Rectal smooth muscle tissue (tissue), 1 donor: ENCODE measurements around the gene SPINK13.
"Not testable (repeated sequence)": the region's sequence is repeated elsewhere in the genome, so short reads cannot be mapped to it uniquely, and the experiment has no call there.

Source experiments
- H3K27ac ChIP-seq: one replicate; pipeline ENCODE4 v1.7.0; 2013; ENCODE audit warnings: low read depth, low read length, inconsistent platforms
- H3K27me3 ChIP-seq: one replicate; pipeline ENCODE4 v1.7.0; 2013; ENCODE audit warnings: low read length; ENCODE audit not compliant: control insufficient read depth, insufficient read depth
- H3K36me3 ChIP-seq: one replicate; pipeline ENCODE4 v1.7.0; 2013; ENCODE audit warnings: low read length; ENCODE audit not compliant: control insufficient read depth, insufficient read depth
- H3K4me1 ChIP-seq: one replicate; pipeline ENCODE4 v1.7.0; 2013; ENCODE audit warnings: low read length; ENCODE audit not compliant: control insufficient read depth, insufficient read depth
- H3K4me3 ChIP-seq: one replicate; pipeline ENCODE4 v1.7.0; 2013; ENCODE audit warnings: low read length
- H3K9ac ChIP-seq: one replicate; pipeline ENCODE4 v1.7.0; 2013; ENCODE audit warnings: low read length

SPINK13 gene

DNA sequence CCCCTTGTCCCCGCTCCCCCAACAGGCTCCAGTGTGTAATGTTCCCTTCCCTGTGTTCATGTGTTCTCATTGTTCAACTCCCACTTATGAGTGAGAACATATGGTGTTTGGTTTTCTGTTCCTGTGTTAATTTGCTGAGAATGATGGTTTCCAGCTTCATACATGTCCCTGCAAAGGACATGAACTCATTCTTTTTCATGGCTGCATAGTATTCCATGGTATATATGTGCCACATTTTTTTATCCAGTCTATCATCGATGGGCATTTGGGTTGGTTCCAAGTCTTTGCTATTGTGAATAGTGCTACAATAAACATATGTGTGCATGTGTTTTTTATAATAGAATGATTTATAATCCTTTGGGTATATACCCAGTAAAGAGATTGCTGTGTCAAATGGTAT, 6.5 kb downstream of the SPINK13 start:
- not testable (repeated sequence) for H3K9ac ChIP-seq, H3K4me1 ChIP-seq, H3K4me3 ChIP-seq, H3K27ac ChIP-seq, H3K27me3 ChIP-seq, H3K36me3 ChIP-seq

DNA sequence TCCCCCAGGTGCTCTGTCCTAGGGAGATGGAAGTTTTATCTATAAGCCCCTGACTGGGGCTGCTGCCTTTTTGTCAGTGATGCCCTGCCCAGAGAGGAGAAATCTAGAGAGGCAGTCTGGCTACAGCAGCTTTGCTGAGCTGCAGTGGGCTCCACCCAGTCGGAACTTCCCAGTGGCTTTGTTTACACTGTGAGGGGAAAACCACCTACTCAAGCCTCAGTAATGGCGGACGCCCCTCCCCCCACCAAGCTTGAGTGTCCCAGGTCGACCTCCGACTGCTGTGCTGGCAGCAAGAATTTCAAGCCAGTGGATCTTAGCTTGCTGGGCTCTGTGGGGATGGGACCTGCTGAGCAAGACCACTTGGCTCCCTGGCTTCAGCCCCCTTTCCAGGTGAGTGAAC, 12.3 kb downstream of the SPINK13 start:
- H3K27ac ChIP-seq, H3K27me3 ChIP-seq, H3K4me1 ChIP-seq, H3K36me3 ChIP-seq, H3K4me3 ChIP-seq, H3K9ac ChIP-seq: not testable (repeated sequence)

DNA sequence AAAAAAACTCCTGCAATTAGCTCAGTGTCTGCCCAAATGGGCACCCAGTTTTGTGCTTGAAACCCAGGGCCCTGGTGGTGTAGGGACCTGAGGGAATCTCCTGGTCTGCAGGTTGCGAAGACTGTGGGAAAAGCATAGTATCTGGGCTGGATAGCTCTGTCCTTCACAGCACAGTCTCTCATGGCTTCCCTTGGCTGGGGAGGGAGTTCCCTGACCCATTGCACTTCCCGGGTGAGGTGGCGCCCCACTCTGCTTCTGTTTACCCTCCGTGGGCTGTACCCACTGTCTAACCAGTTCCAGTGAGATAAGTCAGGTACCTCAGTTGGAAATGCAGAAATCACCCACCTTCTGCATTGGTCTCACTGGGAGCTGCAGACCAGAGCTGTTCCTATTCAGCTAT, 12.7 kb downstream of the SPINK13 start:
- not testable (repeated sequence) for H3K27ac ChIP-seq, H3K36me3 ChIP-seq

DNA sequence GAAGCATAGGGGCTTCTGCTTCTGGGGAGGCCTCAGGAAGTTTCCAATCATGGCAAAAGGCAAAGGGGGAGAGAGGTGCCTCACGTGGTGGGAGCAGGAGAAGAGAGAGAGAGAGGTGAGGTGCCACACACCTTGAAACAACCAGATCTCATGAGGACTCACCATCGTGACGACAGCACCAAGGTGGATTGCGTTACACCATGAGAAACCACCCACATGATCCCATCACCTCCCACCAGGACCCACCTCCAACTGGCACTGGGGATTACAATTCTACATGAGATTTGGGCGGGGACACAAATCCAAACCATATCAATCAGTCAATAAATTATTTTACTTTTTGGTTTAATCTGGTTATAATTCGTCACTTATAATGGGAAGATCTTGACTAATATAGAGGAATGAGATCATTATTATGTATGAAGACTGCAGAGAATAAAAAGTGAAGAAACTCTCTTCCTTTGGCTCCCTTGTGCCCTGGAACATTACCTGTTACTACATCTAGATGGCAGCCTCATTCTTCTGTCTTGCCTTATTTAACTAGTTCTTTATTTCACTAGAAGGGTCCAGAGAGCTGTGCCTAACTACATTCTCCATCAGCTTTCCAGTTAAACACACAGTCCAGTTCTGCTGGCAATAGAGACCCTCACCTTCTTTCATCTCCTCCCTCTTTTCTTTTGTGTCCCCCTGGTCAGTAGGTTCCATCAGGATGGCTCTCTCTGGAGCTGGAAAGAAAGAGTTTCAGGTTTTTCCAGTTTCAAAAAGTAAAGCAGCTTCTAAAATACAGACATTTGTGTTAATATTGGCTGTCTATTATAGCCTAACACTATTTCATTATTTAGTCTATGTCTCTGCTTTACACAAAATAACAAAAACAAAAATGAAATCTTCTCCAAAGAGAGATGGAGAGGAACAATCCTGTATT, 21.9 kb downstream of the SPINK13 start:
- Histone ChIP-seq H3K4me3 (no peak overlapping the region), H3K9ac (no peak overlapping the region), H3K27ac (no peak overlapping the region)

More for the DNA sequence above, 12.7 kb downstream of the SPINK13 start:
- H3K4me1 ChIP-seq, H3K4me3 ChIP-seq, H3K9ac ChIP-seq, H3K27me3 ChIP-seq: not testable (repeated sequence)

DNA sequence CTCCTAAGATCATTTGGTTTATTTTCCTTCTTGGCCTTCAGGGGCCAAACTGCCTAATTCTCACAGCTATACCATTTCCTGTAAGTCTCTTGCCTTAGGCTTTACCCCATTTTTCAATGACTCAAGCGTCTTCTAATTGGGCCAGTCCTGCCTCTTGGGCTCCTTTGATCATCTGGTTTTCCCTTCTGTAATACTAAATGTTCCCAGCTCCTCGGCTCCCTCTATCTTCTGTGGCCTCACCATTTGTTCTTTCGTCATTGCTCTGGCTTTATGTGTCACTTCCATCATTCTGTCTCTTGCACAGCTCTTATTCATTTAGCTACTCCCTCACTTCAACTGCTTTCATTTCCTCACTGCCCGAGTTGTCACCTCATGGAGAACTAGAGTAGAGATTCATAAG, 29.1 kb downstream of the SPINK13 start:
- no peaks in the 10 kb centered on the region for H3K36me3 ChIP-seq
- no peaks in the 10 kb centered on the region for H3K4me1 ChIP-seq
- H3K27ac ChIP-seq = no peak overlapping the region
- no peaks in the 10 kb centered on the region for H3K27me3 ChIP-seq
- no peak overlapping the region for H3K4me3 ChIP-seq
- H3K9ac ChIP-seq = no peak overlapping the region

More for the DNA sequence above, 21.9 kb downstream of the SPINK13 start:
- no peaks in the 10 kb centered on the region for H3K36me3 ChIP-seq
- H3K27me3 ChIP-seq = no peaks in the 10 kb centered on the region
- H3K4me1 ChIP-seq = no peaks in the 10 kb centered on the region

DNA sequence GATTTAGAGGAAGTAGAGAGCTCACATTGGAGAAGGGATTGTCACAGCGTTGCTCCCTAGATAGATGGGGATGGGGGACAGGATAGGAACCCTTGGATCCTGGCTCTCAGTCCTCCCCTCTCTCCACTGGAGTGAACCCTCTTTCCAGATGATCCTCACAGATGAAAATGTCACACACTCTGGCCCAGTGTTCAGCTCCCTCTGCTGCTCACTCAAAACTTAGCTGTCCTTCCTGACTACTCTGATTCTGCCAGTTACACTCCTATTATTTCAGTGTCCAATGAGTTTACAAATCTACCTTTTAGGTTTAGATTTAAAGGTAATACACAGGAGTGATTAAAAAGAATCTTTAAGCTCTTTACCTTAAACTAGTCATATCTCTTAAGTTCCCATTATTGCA, 37.9 kb downstream of the SPINK13 start:
- Histone ChIP-seq H3K36me3 (no peaks in the 10 kb centered on the region), H3K27me3 (no peaks in the 10 kb centered on the region), H3K27ac (no peak overlapping the region), H3K4me1 (no peaks in the 10 kb centered on the region), H3K9ac (no peak overlapping the region), H3K4me3 (no peak overlapping the region)

DNA sequence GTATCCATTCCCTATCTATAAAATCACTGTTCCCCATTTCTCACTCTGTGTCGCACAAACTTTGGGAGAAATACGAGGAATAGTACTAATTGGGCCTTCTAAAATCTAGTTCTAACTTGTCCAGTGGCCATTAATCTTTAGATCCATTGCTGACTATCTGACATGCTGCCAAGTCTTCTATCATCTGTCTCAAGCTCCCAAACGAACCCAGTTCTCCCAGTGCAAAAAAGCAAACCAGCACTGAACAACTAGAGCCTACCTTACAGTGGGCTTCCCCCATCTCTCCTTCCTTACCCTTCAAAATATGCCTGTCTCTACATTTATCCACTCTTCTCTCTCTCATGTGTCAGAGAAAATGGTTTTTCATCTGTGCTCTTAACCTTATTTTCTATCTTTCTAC, 40.4 kb downstream of the SPINK13 start:
- no peaks in the 10 kb centered on the region for H3K36me3 ChIP-seq
- H3K4me1 ChIP-seq = no peaks in the 10 kb centered on the region

DNA sequence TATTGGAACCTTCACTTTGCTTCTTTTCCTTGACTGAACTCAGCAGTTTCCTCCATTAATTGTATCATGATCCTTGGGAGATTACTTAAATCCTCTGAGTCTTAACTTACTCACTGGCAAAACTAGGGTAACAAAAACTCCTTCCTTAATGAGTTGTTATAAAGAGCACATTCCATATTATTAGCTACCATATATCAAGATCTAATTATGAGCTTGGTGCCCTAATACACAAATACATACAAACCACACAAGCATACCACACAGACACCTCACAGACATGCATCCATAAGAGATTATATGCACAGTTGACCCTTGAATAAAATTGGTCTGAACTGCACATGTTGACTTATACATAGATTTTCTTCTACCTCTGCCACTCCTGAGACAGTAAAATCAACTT, 41.2 kb downstream of the SPINK13 start:
- Histone ChIP-seq H3K27me3 (no peaks in the 10 kb centered on the region), H3K4me1 (no peaks in the 10 kb centered on the region), H3K27ac (no peak overlapping the region), H3K36me3 (no peaks in the 10 kb centered on the region), H3K9ac (no peak overlapping the region), H3K4me3 (no peak overlapping the region)

More for the DNA sequence above, 40.4 kb downstream of the SPINK13 start:
- H3K27ac ChIP-seq = no peak overlapping the region
- H3K9ac ChIP-seq = no peak overlapping the region
- H3K27me3 ChIP-seq = no peaks in the 10 kb centered on the region
- H3K4me3 ChIP-seq = no peak overlapping the region

DNA sequence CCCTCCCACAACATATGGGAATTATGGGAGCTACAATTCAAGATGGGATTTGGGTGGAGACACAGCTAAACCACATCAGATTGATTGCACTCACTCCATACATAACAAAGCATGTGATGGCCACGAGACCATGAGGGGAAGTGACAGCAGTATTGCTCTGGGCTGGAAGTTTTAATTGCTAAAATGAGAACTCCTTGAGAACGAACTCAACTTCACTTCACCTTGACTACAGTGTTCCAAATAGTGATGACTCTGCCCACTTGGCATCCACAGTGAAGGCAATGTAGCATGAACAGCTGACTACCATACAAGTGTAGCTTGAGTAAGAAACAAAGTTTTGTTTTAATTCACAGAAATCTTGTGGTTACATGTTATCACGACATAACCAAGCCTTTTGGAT, 42.9 kb downstream of the SPINK13 start:
- Histone ChIP-seq H3K4me3 (no peak overlapping the region), H3K9ac (no peak overlapping the region), H3K27me3 (no peaks in the 10 kb centered on the region), H3K4me1 (no peaks in the 10 kb centered on the region), H3K27ac (no peak overlapping the region), H3K36me3 (no peaks in the 10 kb centered on the region)

DNA sequence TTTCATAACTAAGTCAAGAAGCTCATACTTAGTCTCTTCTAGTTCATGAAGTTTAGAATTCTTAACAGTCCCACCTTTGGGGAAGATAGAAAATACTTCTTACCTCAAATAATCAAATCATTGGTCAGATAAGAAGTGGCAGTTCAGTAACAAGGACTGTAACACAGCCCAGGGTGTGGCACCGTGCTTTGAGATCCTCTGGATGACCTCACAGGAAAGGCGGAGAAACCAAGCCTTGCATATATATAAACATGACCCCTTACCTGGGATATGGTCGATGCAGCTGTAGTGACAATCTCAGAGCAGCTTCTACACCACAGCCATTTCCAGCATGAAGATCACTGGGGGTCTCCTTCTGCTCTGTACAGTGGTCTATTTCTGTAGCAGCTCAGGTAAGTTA, 43.6 kb downstream of the SPINK13 start, which contains the start of gene SPINK7:
TSS of gene SPINK7 (plus strand) at position 271 of the 400 bp plus-strand sequence. CDS start at position 332, 61 bp downstream.
- Histone ChIP-seq H3K27me3 (no peaks in the 10 kb centered on the region), H3K4me3 (no peak within 1 kb of the TSS), H3K36me3 (no peaks in the 10 kb centered on the region), H3K4me1 (no peaks in the 10 kb centered on the region), H3K9ac (no peak within 1 kb of the TSS), H3K27ac (no peak within 1 kb of the TSS)

DNA sequence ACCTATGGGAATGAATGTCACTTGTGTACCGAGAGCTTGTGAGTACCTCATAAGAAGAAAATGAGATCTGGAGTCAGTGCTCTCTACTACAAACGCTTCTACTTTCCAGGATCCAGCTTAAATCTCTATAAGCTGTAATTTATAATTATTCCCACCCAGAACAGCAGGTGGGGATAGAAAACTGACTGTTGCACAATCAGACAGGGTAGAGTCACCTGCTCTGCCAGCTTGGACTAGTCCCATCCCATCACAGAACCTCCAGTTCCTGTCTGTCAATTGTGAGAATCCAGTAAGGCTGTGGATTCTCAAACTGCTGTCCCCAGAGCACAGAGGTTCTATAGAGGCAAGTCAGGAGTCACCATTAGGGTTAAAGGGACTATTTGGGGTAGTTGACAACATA, 45.6 kb downstream of the SPINK13 start:
- Histone ChIP-seq H3K4me3 (no peak overlapping the region), H3K27me3 (no peaks in the 10 kb centered on the region), H3K36me3 (no peaks in the 10 kb centered on the region), H3K27ac (no peak overlapping the region), H3K9ac (no peak overlapping the region), H3K4me1 (no peaks in the 10 kb centered on the region)

DNA sequence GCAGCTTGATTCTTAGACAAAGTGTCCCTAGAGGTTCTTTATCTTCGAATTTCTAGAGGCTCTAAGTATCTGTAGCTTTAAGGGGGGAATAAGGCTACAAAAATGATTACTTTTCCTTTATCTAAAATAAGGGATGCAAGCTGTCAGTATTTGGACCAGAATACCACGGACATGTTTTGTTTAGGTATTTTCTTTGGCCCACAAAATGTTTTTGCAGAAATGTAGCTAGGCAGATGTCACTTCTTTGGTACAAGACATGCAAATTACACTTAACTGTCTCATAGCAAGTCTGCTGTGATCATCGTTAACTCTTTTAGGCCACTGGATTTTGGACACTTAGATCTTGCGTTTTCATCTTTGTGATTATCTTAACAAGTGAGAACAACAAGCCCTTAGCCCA, 46.1 kb downstream of the SPINK13 start:
- Histone ChIP-seq H3K27me3 (no peaks in the 10 kb centered on the region), H3K27ac (no peak overlapping the region), H3K4me1 (no peaks in the 10 kb centered on the region), H3K4me3 (no peak overlapping the region), H3K36me3 (no peaks in the 10 kb centered on the region), H3K9ac (no peak overlapping the region)
